ENCODE data around the gene CHGA. TPM values are rescaled to one million over a fixed set of nuclear protein-coding genes. Genes with fewer than 3 reads are reported as not detected.

The CHGA gene
- total and polyA plus RNA-seq, 11 donors: 0.07 to 0.19 TPM; not detected in 9

DNA sequence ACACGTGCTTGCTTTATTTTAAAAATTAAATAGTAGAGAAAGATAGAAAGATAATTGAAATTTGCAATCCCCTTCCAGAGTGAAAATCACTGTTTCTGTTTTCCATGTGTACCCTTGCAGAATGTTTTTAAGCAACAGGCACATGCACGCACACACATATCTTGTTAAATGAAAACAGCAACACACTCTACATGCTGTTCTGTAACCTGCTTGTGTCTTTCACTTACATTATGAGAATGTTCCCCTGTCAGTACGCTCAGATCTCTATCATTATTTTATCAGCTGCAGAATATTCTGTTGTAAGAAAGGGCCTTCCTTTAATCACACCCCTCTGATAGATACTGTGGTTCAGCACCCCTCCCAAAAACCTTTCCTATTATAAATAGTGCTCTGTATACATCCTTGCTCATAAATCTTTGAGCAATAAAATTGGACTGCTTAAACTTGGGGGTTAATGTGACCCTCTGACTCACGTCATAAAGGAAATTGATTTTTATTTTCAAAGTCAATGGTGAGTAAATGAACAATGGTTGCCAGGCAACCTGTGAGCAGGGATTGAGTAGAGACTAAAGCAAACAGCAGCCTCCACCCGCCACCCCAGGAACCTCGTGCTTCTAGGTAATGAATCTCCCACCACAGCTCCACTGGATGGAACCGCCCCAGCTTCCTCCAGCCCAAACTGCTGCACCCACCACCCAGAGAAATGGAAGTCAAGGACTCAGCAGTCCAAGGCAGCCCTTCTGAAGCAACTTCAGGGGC, 31.9 kb upstream of the CHGA start:
- TF ChIP-seq, protein P1, sequence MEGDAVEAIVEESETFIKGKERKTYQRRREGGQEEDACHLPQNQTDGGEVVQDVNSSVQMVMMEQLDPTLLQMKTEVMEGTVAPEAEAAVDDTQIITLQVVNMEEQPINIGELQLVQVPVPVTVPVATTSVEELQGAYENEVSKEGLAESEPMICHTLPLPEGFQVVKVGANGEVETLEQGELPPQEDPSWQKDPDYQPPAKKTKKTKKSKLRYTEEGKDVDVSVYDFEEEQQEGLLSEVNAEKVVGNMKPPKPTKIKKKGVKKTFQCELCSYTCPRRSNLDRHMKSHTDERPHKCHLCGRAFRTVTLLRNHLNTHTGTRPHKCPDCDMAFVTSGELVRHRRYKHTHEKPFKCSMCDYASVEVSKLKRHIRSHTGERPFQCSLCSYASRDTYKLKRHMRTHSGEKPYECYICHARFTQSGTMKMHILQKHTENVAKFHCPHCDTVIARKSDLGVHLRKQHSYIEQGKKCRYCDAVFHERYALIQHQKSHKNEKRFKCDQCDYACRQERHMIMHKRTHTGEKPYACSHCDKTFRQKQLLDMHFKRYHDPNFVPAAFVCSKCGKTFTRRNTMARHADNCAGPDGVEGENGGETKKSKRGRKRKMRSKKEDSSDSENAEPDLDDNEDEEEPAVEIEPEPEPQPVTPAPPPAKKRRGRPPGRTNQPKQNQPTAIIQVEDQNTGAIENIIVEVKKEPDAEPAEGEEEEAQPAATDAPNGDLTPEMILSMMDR (IDR thresholded peaks at IDR 0.05): no peak
- TF ChIP-seq POLR2A (IDR thresholded peaks at IDR 0.05): no peak
- WGBS, 4 donors: 57 to 63% (median 60%) methylated on average over 7 of the region's 7 CpGs
- no peaks in the 10 kb centered on the region for H3K4me1 ChIP-seq
- intact Hi-C loops (cut with DNase I): no loop called here
- no peak overlapping the region for H3K4me3 ChIP-seq
- H3K36me3 ChIP-seq: no peaks in the 10 kb centered on the region
- peaks cover 0 to 11% (median under 1%) of the 10 kb centered on the region in 9 donors for H3K27me3 ChIP-seq
- DNase-seq: no peak
- no peak overlapping the region for H3K27ac ChIP-seq
- peaks cover 0 to 22% (median 8%) of the 10 kb centered on the region in 12 donors for H3K9me3 ChIP-seq
- ATAC-seq: no peak

- intact Hi-C loops (cut with DNase I): no loop called here
- H3K4me3 ChIP-seq: no peak overlapping the region
- peaks cover 0 to 4% (median 0%) of the 10 kb centered on the region in 9 donors for H3K27me3 ChIP-seq
- DNase-seq (no peak), ATAC-seq (no peak)
- peaks cover 0 to 22% (median 8%) of the 10 kb centered on the region in 12 donors for H3K9me3 ChIP-seq
- TF ChIP-seq, protein P1 (IDR thresholded peaks at IDR 0.05): no peak
- no peak for TF ChIP-seq POLR2A (IDR thresholded peaks at IDR 0.05)
- H3K36me3 ChIP-seq: no peaks in the 10 kb centered on the region
- no peaks in the 10 kb centered on the region for H3K4me1 ChIP-seq
- H3K27ac ChIP-seq: no peak overlapping the region
These were observed 30.4 kb upstream of the CHGA start for GRCh38 chr14:92892589-92892988.

DNA sequence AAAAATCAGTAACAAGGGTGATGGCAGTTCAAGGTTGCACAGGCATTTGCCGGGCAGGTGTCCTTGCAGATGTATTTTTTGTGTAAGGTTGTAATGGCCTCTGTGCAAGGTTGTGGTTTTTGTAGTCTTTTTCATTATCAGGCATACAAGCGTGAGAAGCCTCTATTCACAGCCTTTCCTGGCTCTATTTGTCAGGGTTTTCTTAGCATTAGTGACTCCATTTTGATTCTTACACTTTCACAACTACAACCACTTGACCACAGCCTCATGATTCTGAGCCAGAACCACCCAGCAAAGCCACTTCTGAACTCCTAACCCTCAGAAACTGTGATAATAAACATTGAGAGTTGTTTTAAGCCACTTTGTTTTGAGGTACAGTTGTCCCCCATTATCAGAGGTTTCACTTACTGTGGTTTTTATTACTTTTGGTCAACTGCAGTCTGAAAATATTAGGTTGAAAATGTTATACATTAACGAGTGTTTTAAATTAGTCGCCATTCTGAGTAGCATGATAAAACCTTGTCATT, 27.5 kb upstream of the CHGA start:
- no peak for TF ChIP-seq POLR2A (IDR thresholded peaks at IDR 0.05)
- TF ChIP-seq, protein P1 (IDR thresholded peaks at IDR 0.05): no peak
- DNase-seq (no peak), ATAC-seq (no peak)
- no peak overlapping the region for H3K4me3 ChIP-seq
- no peaks in the 10 kb centered on the region for H3K4me1 ChIP-seq
- WGBS, 4 donors: 83 to 89% (median 88%) methylated on average over 4 of the region's 4 CpGs
- intact Hi-C loops (cut with DNase I): no loop called here
- no peaks in the 10 kb centered on the region for H3K36me3 ChIP-seq
- H3K27me3 ChIP-seq: peaks cover 0 to 20% (median 0%) of the 10 kb centered on the region in 9 donors
- peaks cover 0 to 22% (median 8%) of the 10 kb centered on the region in 12 donors for H3K9me3 ChIP-seq
- H3K27ac ChIP-seq: no peak overlapping the region

DNA sequence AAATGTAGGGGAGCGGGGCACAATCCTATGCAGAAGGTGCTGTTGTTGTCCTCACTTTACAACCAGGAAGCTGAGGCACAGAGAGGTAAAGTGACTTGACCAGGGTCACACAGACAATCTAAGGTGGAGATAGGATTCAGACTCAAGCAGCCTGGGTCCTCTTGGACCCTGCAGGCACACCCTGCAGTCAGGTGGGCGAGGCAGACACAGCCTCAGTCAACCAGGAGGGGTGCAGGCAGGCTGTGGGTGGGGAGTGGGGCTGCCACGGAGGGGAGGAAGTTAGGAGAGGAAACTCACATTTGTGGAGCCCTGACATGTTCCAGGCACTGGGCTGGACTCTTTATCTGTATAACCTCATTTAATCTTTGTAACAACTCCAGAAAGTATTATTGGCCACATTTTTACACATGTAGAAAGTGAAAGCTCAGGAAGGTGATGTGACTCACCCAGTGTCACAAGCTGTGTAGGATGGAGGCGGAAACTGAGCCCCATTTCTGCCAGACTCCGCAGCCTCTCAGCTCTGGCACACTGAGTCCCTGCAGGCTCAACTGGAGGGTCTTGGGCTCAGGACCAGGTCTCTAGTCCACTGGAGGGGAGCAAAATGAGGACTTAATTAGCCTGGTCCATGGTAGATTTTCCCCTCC, 24.9 kb upstream of the CHGA start:
- intact Hi-C loops (cut with DNase I): no loop called here
- Histone ChIP-seq H3K4me3 (no peak overlapping the region), H3K27me3 (peaks cover 0 to 28% (median 2%) of the 10 kb centered on the region in 9 donors), H3K4me1 (peaks cover 0 to 5% (median 0%) of the 10 kb centered on the region in 12 donors), H3K36me3 (no peaks in the 10 kb centered on the region), H3K9me3 (peaks cover 0 to 15% (median 2%) of the 10 kb centered on the region in 12 donors), H3K27ac (no peak overlapping the region)
- TF ChIP-seq, protein P1 (IDR thresholded peaks at IDR 0.05): no peak
- TF ChIP-seq POLR2A (IDR thresholded peaks at IDR 0.05): no peak
- ATAC-seq: no peak
- WGBS, 4 donors: 74 to 87% (median 79%) methylated on average over 5 of the region's 5 CpGs
- DNase-seq: no peak

Measured in heart left ventricle (tissue), 16 donors.